Liver (tissue), 9 donors: Measurements from ENCODE around the gene PLD2. TPM values are rescaled to one million over a fixed set of nuclear protein-coding genes. Genes with fewer than 3 reads are reported as not detected.

Source experiments
- DNase-seq: peaks from one replicate; pipeline ENCODE4 v3.0.0-alpha.2; 2017; ENCODE audit warnings: low spot score
- H3K27ac ChIP-seq, 2 donors: one replicate each; pipeline ENCODE4 v1.7.0; 2013; ENCODE audit warnings: inconsistent platforms in 2 of 2, low read length in 2 of 2, control low read depth in 1 of 2, low read depth in 1 of 2, mild to moderate bottlenecking in 1 of 2
- H3K27me3 ChIP-seq, 4 donors: one replicate each; pipeline versions ENCODE4 v1.6.1 to v1.7.0; 2013; ENCODE audit warnings: low read length in 3 of 4, inconsistent platforms in 1 of 4, mild to moderate bottlenecking in 1 of 4, moderate library complexity in 1 of 4; ENCODE audit not compliant: control insufficient read depth in 4 of 4, insufficient read depth in 4 of 4
- H3K36me3 ChIP-seq, 4 donors: one replicate each; pipeline versions ENCODE4 v1.6.1 to v1.7.0; 2013; ENCODE audit warnings: low read length in 3 of 4, mild to moderate bottlenecking in 3 of 4, low read depth in 1 of 4, moderate library complexity in 1 of 4; ENCODE audit not compliant: control insufficient read depth in 4 of 4, insufficient read depth in 3 of 4
- H3K4me1 ChIP-seq, 4 donors: one replicate each; pipeline versions ENCODE4 v1.6.1 to v1.7.0; 2013; ENCODE audit warnings: low read length in 3 of 4, mild to moderate bottlenecking in 3 of 4, moderate library complexity in 1 of 4; ENCODE audit not compliant: control insufficient read depth in 4 of 4, insufficient read depth in 4 of 4
- H3K4me3 ChIP-seq, 3 donors: one replicate each; pipeline versions ENCODE4 v1.6.1 to v1.7.0; 2013; ENCODE audit warnings: low read length in 3 of 3, control low read depth in 1 of 3, low read depth in 1 of 3, mild to moderate bottlenecking in 1 of 3
- H3K9ac ChIP-seq, 2 donors: one replicate each; pipeline ENCODE4 v1.7.0; 2013; ENCODE audit warnings: low read length in 2 of 2, mild to moderate bottlenecking in 2 of 2, moderate library complexity in 2 of 2, control low read depth in 1 of 2, low read depth in 1 of 2
- H3K9me3 ChIP-seq, 4 donors: one replicate each; pipeline versions ENCODE4 v1.6.1 to v1.7.0; 2013; ENCODE audit warnings: low read length in 3 of 4; ENCODE audit not compliant: control insufficient read depth in 4 of 4
- ATF3 ChIP-seq: IDR thresholded peaks from 2 replicates; pipeline ENCODE4 v1.6.1; 2016; ENCODE audit warnings: antibody characterized with exemption
- CTCF ChIP-seq: fragments of 150-350 bp; IDR thresholded peaks from 2 replicates; pipeline ENCODE4 v1.5.1; 2017; ENCODE audit warnings: improper control_type of control experiment, low read depth, low read length; ENCODE audit not compliant: missing input control
- EGR1 ChIP-seq, 2 donors: IDR thresholded peaks; 2 replicates each; pipeline ENCODE4 v1.6.1; 2016 to 2018; ENCODE audit warnings: antibody characterized with exemption in 2 of 2, low read depth in 2 of 2
- FOXA1 ChIP-seq: IDR thresholded peaks from 2 replicates; pipeline ENCODE4 v1.6.1; 2016; ENCODE audit warnings: antibody characterized with exemption
- FOXA2 ChIP-seq: IDR thresholded peaks from 2 replicates; pipeline ENCODE4 v1.6.1; 2016; ENCODE audit warnings: antibody characterized with exemption
- GABPA ChIP-seq, 2 donors: IDR thresholded peaks in 1 of 2; conservative IDR thresholded peaks in 1 of 2; 2 replicates each; pipeline ENCODE4 v1.6.1; 2016; ENCODE audit warnings: antibody characterized with exemption in 2 of 2, mild to moderate bottlenecking in 1 of 2, moderate library complexity in 1 of 2
- HNF4A ChIP-seq, 2 donors: conservative IDR thresholded peaks; 2 replicates each; pipeline ENCODE4 v1.6.1; 2016; ENCODE audit warnings: antibody characterized with exemption in 2 of 2, mild to moderate bottlenecking in 2 of 2
- HNF4G ChIP-seq: IDR thresholded peaks from 2 replicates; pipeline ENCODE4 v1.6.1; 2016; ENCODE audit warnings: antibody characterized with exemption
- JUND ChIP-seq, 2 donors: IDR thresholded peaks; 2 replicates each; pipeline ENCODE4 v1.6.1; 2016; ENCODE audit warnings: antibody characterized with exemption in 2 of 2
- MAX ChIP-seq: IDR thresholded peaks from 2 replicates; pipeline ENCODE4 v1.6.1; 2016; ENCODE audit warnings: antibody characterized with exemption
- NR2F2 ChIP-seq: IDR thresholded peaks from 2 replicates; pipeline ENCODE4 v1.6.1; 2016; ENCODE audit warnings: antibody characterized with exemption
- RAD21 ChIP-seq, 2 donors: IDR thresholded peaks; 2 replicates each; pipeline ENCODE4 v1.6.1; 2016; ENCODE audit warnings: antibody characterized with exemption in 2 of 2, mild to moderate bottlenecking in 2 of 2
- REST ChIP-seq: IDR thresholded peaks from 2 replicates; pipeline ENCODE4 v1.6.1; 2016; ENCODE audit warnings: antibody characterized with exemption, mild to moderate bottlenecking
- RXRA ChIP-seq, 2 donors: IDR thresholded peaks; 2 replicates each; pipeline ENCODE4 v1.6.1; 2017 to 2018; ENCODE audit warnings: antibody characterized with exemption in 2 of 2, mild to moderate bottlenecking in 1 of 2
- SP1 ChIP-seq: IDR thresholded peaks from 2 replicates; pipeline ENCODE4 v1.6.1; 2018; ENCODE audit warnings: antibody characterized with exemption, mild to moderate bottlenecking
- TAF1 ChIP-seq: conservative IDR thresholded peaks from 2 replicates; pipeline ENCODE4 v1.6.1; 2016; ENCODE audit warnings: antibody characterized with exemption, mild to moderate bottlenecking
- YY1 ChIP-seq: IDR thresholded peaks from 2 replicates; pipeline ENCODE4 v1.6.1; 2016; ENCODE audit warnings: antibody characterized with exemption, mild to moderate bottlenecking
- ZBTB33 ChIP-seq: IDR thresholded peaks from 2 replicates; pipeline ENCODE4 v1.6.1; 2016; ENCODE audit warnings: antibody characterized with exemption
- WGBS: extraction: QIAGEN DNeasy Blood & Tissue Kit; methylation state at CpG from one replicate; pipeline ENCODE4 v1.1.7; 2013; 5-methylcytosine and 5-hydroxymethylcytosine counted together
- polyA plus RNA-seq, 2 donors: library from polyadenylated mRNA; stranded (reverse) in 1 of 2; unstranded in 1 of 2; fragments of 200-250 nt in 1 of 2; fragments of >200 nt in 1 of 2; fragmentation: Nextera tagmentation in 1 of 2; extraction: Ambion mirVana in 1 of 2; gene quantifications; one replicate each; pipeline versions ENCODE4 v1.2.1 to v1.2.3, GENCODE V29; 2013 to 2015
- total RNA-seq, 2 donors: library from RNA; depleted of rRNA; stranded (reverse); fragments of >200 nt; gene quantifications; one replicate each; pipeline ENCODE4 v1.2.3, GENCODE V29; 2014
- donor health status: healthy.
- donor health status: healthy.
- donor health status: healthy.
- donor health status: healthy.
- donor health status: healthy.

Gene PLD2
- total and polyA plus RNA-seq, 4 donors: 3.5 to 15.8 (median 5.8) TPM

GRCh38 chr17:4807605-4808377 lies 839 bp downstream of the PLD2 start:
- no peaks in the 10 kb centered on the region for H3K27me3 ChIP-seq
- no peak for TF ChIP-seq ATF3
- TF ChIP-seq RXRA (IDR thresholded peaks at IDR 0.05): no peak
- no peak for TF ChIP-seq HNF4A (conservative IDR thresholded peaks at IDR 0.05)
- no peak for TF ChIP-seq FOXA1
- no peak for TF ChIP-seq NR2F2
- no peak for TF ChIP-seq FOXA2
- no peak for TF ChIP-seq JUND (IDR thresholded peaks at IDR 0.05)
- no peak for TF ChIP-seq RAD21 (IDR thresholded peaks at IDR 0.05)
- no peak for TF ChIP-seq ZBTB33
- TF ChIP-seq GABPA (IDR thresholded peaks at IDR 0.05 in 1 of 2, conservative IDR thresholded peaks at IDR 0.05 in 1 of 2): no peak
- no peak for TF ChIP-seq EGR1 (IDR thresholded peaks at IDR 0.05; ENCODE audit: low read depth in 2 of 2)
- no peak for TF ChIP-seq MAX
- no peak for TF ChIP-seq TAF1
- no peak for TF ChIP-seq REST
- no peak for TF ChIP-seq HNF4G
- no peak for TF ChIP-seq SP1
- no peak for TF ChIP-seq YY1
- TF ChIP-seq CTCF: no peak
- peak overlapping the region; percentile 35 to 59 for H3K27ac ChIP-seq
- H3K4me1 ChIP-seq: peaks cover 10 to 24% (median 17%) of the 10 kb centered on the region in 4 donors
- no peaks in the 10 kb centered on the region for H3K9me3 ChIP-seq
- 23% methylated on average over 32 of the region's 32 CpGs for WGBS
- H3K4me3 ChIP-seq: peak overlapping the region in 2 of 3 donors; percentile 51 to 87
- no peak for DNase-seq
- no peak overlapping the region for H3K9ac ChIP-seq
- peaks cover 0 to 5% (median 1%) of the 10 kb centered on the region in 4 donors for H3K36me3 ChIP-seq
